AG09309 (cell line): ENCODE data around the gene APCDD1L.

ENCODE experiments used
- DNase-seq: peaks from one replicate; pipeline ENCODE4 v3.0.0-alpha.2; 2010; ENCODE audit warnings: low read depth
- H3K4me3 ChIP-seq: 2 replicates; pipeline ENCODE4 v1.5.1; 2011; ENCODE audit warnings: mild to moderate bottlenecking, low read depth, low read length, moderate library complexity; ENCODE audit not compliant: control insufficient read depth
- CTCF ChIP-seq: IDR thresholded peaks from 2 replicates; pipeline ENCODE4 v1.5.1; 2011; ENCODE audit warnings: mild to moderate bottlenecking, low read depth, low read length, inconsistent platforms; ENCODE audit not compliant: insufficient read depth, control insufficient read depth; ENCODE audit errors: missing control alignments

APCDD1L gene

GRCh38 chr20:58515233-58516212, at the start of gene APCDD1L:
TSS of gene APCDD1L (minus strand) at chr20:58515399. CDS start at chr20:58514707, 692 bp downstream.
- H3K4me3 ChIP-seq, result peak within 1 kb of the TSS; percentile 81
- TF ChIP-seq CTCF, result no peak
- DNase-seq, result no peak

GRCh38 chr20:58559368-58559729, 44.1 kb upstream of the APCDD1L start:
- no peak for DNase-seq
- H3K4me3 ChIP-seq, result no peak overlapping the region
- no peak for TF ChIP-seq CTCF

DNA sequence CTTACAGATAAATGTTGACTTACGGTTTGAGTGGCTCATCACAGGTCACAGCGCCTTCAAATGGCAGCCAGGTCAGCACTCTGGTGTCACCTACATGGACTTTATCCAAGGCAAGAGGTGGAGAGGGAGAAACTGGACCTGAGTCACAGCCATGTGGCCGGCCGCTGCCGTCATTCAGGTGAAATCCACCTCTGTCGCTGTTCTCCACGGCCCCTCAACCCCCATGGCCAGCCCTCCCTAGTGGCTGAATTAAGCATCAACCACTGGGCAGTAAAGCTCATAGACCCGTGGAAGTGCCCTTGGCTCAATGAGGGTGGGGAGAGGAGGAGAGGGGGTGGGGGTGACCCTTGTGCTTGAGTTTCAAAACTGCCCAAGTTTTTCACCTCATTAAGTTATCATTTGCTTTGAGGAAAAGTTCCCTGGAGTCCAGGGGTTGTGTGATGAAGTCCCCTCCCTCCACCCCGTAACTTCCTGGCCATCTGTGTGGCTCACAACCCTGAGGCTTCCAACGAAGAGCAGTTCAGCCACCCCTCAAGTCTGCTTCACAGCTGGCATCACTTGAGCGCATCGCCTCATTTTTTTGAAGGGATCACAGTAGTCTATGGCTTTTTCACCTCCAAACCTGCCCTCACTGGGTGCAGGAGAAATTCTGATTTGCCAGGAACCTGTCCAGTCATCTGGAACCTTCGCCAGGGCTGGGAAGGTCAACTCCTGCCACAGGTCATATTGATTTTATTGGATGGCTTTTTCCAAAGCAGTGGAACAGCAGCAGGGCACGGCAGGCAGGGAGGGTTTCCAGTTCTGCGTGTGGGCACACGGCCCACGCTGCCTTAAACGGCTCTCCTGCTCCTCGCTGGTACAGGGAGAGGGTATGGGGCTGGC, 43.5 kb upstream of the APCDD1L start:
- TF ChIP-seq CTCF, result no peak
- DNase-seq, result no peak
- no peak overlapping the region for H3K4me3 ChIP-seq

DNA sequence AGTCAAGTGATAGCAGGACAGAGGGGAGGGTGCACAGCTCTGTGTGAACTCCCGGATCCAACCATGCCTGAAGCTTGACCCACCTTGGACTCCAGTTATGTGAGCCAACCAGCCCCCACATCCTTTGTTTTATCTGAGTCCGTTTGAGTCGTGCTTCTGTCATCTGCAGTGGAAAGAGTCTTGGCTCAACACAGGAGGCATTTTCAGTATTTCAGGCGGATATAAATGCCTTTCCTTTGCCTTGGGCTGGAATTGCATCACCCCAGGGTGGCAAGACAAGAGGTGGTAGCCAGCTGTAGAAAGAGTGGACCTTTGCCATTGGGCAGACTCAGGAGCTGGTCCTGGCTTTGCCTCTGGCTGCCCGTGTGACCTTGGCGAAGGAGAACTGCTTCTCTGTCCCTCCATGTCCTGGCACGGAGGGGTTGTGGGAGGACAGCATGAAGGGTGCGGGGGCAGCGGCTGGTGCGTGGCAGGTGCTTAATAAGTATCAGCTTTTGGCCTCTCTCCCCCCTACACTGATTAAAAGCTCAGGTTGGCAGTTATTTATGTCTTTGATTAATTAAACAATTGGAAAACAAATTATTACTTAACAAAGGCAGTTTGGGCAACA, 42.6 kb upstream of the APCDD1L start:
- H3K4me3 ChIP-seq, result no peak overlapping the region
- no peak for TF ChIP-seq CTCF
- no peak for DNase-seq

DNA sequence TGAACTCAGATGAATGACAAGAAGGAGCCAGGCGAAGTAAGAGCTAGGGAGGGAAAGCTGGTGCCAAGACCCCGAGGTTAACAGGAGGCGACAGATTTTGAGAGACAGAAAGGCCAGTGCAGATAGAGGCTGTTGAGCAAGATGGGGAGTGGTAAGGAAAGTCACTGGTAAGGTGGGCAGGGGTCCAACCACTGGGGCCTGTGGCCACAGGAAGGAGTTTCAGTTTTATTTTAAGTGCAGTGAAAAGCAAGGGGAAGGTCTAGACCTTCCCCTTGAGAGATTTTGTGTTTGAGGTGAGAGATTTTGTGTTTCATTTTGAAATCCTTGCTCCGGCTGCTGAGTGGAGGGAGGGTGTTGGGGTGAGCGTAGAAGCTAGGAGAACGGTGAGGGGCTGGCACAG, 41.8 kb upstream of the APCDD1L start:
- no peak for DNase-seq
- TF ChIP-seq CTCF, result no peak
- H3K4me3 ChIP-seq, result no peak overlapping the region

DNA sequence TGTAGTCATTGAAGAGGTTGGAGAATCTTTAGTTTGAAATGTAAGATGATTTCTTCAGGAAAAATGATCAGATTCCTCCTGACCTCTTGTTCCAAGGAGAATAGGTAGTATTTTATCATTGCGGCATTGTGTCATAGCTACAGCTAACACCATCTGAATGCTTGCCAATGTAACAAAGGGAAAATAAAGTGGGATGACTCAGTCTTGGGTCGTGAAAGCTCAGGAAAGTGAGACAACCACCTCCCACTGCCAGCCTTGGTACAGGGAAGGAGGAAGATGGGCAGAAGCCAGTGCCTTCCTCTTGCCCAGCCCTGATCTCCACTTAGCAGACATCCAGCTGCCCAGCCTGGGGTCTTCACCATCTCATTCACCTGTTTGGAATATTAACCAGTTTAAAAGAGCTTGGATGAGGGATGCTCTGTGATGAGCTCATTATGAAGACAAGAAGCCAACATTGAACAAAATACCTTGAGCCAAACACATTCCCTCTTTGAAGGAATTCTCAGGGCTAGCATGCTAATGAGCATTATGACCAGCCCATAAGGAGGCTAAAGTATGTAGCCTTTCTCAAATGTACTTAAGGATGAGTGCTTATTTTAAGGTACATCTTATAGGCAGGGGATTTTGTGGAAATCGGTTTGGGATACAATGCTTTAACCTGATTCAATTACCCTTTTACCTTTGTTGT, 40.0 kb upstream of the APCDD1L start:
- peak; percentile 70 for DNase-seq
- H3K4me3 ChIP-seq, result no peak overlapping the region
- no peak for TF ChIP-seq CTCF
